Bone marrow (tissue), 2 donors: ENCODE results near the gene ZNF574.
A peak's percentile ranks its signal among the peaks of the same experiment; 100 is the strongest.

Experiments used
- DNase-seq, 2 donors: peaks; one replicate each; lab custom pipeline; 2025; lab: John Stamatoyannopoulos, UW

Gene ZNF574

GRCh38 chr19:42124386-42124901 is 48.5 kb downstream of the ZNF574 start:
- DNase-seq, result no peak

GRCh38 chr19:42125536-42125935 is 49.6 kb downstream of the ZNF574 start:
- no peak for DNase-seq

- no peak for DNase-seq
Measured at GRCh38 chr19:42126574-42126973, 50.6 kb downstream of the ZNF574 start.

- peak in 1 of 2 donors; percentile 32 for DNase-seq
Measured at GRCh38 chr19:42129399-42130253, 53.7 kb downstream of the ZNF574 start.

GRCh38 chr19:42130254-42130573 is 54.2 kb downstream of the ZNF574 start:
- no peak for DNase-seq
